Measurements from ENCODE around the gene EDIL3.

The EDIL3 gene

DNA sequence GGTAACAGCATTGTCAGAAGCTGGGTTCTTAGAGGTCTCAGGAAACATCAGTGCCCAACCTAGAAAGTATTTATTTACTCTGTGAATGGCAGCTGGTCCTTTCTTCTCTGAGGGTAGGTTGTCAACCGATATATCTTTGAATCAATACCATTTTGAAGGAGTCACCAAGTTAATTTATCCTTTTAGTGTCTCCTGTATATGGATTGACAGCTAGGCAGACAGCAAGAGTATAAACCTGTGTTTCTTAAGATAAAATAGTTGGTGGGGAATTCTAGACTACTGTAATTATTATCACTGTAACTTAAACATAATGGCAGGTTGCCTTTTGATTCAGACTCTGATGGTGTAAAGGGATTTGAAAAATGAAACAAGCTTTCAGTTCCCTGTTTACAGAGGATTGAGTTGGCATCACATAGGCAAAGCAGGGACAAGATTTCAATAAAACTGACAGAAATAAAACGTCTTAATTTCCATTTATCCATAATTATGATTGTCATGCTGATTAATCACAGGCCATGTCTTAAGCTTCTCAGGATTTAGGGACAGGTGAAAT is 473.2 kb downstream of the EDIL3 start:
- no peak for DNase-seq (ENCODE audit: low spot score)

DNA sequence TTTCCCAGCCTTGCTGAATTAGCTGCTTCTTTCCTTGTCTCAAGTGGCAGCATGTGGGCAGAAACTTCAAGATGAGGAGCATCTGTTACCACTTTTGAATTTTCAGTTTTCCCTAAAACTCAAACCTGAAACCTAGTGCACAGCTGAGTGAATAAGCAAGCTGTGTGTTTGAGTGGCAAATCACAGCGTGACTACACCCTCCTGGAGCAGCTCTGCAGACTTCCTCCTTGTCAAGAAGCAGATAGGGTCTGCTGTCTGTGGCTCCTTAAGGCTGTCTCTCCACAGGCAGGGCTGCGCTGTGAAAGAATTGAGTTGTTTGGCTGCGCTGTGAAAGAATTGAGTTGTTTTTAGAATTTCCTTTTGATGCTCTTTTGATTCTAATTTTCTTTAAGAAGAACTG is 484.4 kb downstream of the EDIL3 start:
- DNase-seq (ENCODE audit: low spot score): no peak

DNA sequence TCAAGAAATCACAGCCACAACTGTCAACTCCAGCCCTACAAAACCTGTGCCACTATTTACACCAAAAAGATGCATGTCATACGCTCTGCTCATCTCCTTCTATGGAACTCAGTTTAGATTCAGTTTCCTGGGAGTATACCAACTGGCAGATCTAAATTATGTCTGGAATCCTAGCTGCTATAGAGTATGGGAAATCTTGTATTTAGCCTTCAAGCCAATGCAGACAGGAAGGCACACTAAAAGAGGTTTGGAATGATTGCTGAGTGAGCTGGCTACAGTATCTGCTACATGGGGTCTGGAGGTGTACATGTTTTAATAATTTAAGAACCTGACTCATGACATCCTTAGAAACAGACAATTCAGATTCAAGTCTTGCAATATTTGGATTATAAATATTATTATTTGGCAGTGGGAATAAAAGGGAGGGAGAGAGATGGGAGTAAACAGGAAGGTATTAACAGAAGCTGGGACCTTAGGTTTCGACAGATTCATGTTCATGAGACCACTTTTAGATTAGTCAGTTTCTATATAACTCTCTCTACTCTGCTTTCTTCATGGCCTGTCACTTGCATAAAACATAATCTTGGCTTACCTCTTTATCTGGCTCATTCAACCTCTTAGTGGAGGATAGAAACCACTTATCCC is 485.2 kb downstream of the EDIL3 start:
- no peak for DNase-seq (ENCODE audit: low spot score)

DNA sequence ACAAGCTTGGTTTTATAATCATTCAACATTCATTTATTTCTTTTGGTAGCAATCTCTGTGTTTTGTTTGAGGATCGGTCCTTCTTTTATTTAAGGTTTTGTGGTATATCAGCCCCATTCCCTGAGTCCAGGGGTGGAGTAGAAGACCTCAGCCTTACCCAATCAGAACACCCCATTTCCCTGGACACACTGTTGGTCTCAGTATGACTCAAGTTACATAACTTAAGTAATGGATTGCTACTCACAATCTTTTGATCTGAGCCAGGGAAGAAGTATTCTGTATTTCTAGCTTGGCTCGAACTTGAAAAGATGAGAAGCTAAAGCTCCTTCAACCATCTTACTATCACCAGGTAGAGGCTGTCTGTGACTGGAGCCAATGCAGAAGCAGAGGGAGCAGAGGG is 488.8 kb downstream of the EDIL3 start:
- no peak for DNase-seq (ENCODE audit: low spot score)

DNA sequence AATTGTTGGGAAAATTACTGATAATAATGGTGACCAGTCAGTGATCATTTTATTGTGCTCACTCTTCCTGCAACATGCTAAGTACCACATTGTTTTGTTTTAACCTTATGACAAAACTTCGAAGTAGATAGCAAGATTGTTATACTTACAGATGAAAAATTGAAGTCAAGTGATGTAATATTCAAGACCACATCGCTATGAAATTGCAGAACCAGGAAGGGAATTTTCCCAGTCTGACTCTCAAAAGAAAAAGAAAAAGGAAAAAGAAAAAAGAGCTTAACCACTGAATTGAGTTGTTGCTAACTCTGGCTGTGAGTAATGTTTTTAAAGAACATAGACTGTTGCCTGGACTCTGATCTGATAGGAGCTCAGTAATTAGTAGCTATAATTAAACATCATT is 493.4 kb downstream of the EDIL3 start:
- DNase-seq (ENCODE audit: low spot score): no peak

Data from D341Med (cell line).